ENCODE results near the gene WDR18. TPM values are rescaled to one million over a fixed set of nuclear protein-coding genes. Genes with fewer than 3 reads are reported as not detected.

WDR18 gene
- total and polyA plus RNA-seq, 4 donors: 36.6 to 60.2 (median 45.7) TPM

DNA sequence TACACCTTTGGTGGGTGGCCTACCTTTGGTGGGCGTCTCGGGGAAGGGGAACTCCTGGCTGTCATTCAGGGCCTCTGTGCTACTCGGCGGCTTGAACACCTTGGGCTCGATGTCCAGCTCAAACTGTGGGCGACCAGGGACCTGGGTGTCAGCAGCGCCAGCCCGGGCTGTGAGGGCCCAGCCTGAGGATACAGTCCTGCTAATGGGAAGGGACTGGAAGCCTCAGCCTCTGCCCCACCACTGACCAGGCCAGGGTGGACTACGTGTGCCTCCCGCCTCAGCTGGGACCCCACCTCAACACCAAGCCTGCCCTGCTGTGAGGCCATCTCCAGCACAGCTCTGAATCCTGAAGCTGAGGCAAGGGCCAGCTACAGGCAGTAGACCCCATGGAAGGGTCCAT, 29.1 kb downstream of the WDR18 start:
- TF ChIP-seq, protein P1, sequence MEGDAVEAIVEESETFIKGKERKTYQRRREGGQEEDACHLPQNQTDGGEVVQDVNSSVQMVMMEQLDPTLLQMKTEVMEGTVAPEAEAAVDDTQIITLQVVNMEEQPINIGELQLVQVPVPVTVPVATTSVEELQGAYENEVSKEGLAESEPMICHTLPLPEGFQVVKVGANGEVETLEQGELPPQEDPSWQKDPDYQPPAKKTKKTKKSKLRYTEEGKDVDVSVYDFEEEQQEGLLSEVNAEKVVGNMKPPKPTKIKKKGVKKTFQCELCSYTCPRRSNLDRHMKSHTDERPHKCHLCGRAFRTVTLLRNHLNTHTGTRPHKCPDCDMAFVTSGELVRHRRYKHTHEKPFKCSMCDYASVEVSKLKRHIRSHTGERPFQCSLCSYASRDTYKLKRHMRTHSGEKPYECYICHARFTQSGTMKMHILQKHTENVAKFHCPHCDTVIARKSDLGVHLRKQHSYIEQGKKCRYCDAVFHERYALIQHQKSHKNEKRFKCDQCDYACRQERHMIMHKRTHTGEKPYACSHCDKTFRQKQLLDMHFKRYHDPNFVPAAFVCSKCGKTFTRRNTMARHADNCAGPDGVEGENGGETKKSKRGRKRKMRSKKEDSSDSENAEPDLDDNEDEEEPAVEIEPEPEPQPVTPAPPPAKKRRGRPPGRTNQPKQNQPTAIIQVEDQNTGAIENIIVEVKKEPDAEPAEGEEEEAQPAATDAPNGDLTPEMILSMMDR (IDR thresholded peaks at IDR 0.05; ENCODE audit: control extremely low read depth, extremely low read depth): no peak
- Histone ChIP-seq H3K9ac (ENCODE audit: insufficient read depth in 1 of 2, low read length in 2 of 2) (no peak overlapping the region), H3K27ac (ENCODE audit: low read depth in 1 of 2, low read length in 1 of 2) (no peak overlapping the region), H3K4me1 (ENCODE audit: control insufficient read depth in 5 of 5, insufficient read depth in 5 of 5, low read length in 5 of 5) (peaks cover 0 to 54% (median 15%) of the 10 kb centered on the region in 5 donors), H3K9me3 (ENCODE audit: control insufficient read depth in 4 of 4, insufficient read depth in 3 of 4, low read length in 3 of 4) (peaks cover 0 to 2% (median 0%) of the 10 kb centered on the region in 4 donors), H3K36me3 (ENCODE audit: control insufficient read depth in 4 of 4, insufficient read depth in 4 of 4, low read length in 4 of 4) (peaks cover 3 to 70% (median 18%) of the 10 kb centered on the region in 4 donors), H3K27me3 (ENCODE audit: control insufficient read depth in 3 of 3, insufficient read depth in 3 of 3, low read length in 2 of 3) (no peaks in the 10 kb centered on the region), H3K4me3 (no peak overlapping the region)
- 96 to 97% methylated on average over 10 of the region's 10 CpGs for WGBS, 2 donors
- no peak for ATAC-seq (ENCODE audit: insufficient read depth, low FRiP score)
- no peak for DNase-seq

DNA sequence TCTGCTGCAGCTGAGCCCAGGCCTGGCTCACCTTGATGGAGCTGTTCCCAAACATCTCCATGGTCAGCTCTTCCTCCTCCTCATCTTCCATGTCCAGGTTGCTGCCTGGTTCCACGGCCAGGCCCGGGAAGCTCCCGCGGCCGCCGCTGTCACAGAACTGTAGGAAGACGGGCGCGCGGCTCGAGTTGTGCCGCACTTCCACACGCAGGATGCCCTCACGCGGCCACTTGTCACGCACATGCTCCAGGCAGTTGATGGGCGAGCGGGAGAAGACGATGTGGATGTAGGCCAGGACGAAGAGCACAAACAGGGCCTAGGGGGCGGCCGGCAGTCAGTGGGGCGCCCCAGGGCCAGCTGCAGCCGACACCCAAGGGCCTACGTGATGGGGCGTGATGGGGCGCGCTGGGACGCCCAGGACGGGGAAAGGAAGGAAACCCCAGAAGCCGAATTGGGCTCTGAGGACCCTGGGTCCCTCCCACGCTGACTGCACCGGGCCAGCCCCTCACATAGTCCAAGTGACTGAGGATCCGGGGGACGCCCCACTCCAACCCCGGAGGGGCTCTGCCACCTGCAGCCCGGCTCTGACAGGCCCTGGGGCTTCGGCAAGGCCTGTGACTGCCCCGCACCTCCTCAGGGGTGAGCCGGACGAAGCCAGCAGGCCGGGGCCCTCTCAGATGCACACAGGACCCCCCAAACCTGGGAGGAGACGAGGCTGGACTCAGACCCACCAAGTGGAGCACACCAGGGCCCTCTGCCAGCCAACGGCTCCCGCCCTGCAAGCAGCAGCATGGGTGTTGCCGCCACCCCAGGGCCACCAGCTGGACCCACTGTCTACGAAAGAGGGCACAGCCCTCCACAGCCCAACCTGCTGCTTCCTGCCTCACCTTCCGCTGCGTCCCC, 30.3 kb downstream of the WDR18 start:
- TF ChIP-seq, protein P1 (IDR thresholded peaks at IDR 0.05; ENCODE audit: control extremely low read depth, extremely low read depth): no peak
- Histone ChIP-seq H3K27ac (ENCODE audit: low read depth in 1 of 2, low read length in 1 of 2) (no peak overlapping the region), H3K9me3 (ENCODE audit: control insufficient read depth in 4 of 4, insufficient read depth in 3 of 4, low read length in 3 of 4) (no peaks in the 10 kb centered on the region), H3K4me1 (ENCODE audit: control insufficient read depth in 5 of 5, insufficient read depth in 5 of 5, low read length in 5 of 5) (peaks cover 3 to 53% (median 12%) of the 10 kb centered on the region in 5 donors), H3K9ac (ENCODE audit: insufficient read depth in 1 of 2, low read length in 2 of 2) (no peak overlapping the region), H3K4me3 (no peak overlapping the region), H3K36me3 (ENCODE audit: control insufficient read depth in 4 of 4, insufficient read depth in 4 of 4, low read length in 4 of 4) (peaks cover 3 to 64% (median 18%) of the 10 kb centered on the region in 4 donors), H3K27me3 (ENCODE audit: control insufficient read depth in 3 of 3, insufficient read depth in 3 of 3, low read length in 2 of 3) (no peaks in the 10 kb centered on the region)
- DNase-seq: no peak
- WGBS, 2 donors: 94 to 97% methylated on average over 47 to 49 of the region's 49 CpGs
- ATAC-seq (ENCODE audit: insufficient read depth, low FRiP score): no peak

DNA sequence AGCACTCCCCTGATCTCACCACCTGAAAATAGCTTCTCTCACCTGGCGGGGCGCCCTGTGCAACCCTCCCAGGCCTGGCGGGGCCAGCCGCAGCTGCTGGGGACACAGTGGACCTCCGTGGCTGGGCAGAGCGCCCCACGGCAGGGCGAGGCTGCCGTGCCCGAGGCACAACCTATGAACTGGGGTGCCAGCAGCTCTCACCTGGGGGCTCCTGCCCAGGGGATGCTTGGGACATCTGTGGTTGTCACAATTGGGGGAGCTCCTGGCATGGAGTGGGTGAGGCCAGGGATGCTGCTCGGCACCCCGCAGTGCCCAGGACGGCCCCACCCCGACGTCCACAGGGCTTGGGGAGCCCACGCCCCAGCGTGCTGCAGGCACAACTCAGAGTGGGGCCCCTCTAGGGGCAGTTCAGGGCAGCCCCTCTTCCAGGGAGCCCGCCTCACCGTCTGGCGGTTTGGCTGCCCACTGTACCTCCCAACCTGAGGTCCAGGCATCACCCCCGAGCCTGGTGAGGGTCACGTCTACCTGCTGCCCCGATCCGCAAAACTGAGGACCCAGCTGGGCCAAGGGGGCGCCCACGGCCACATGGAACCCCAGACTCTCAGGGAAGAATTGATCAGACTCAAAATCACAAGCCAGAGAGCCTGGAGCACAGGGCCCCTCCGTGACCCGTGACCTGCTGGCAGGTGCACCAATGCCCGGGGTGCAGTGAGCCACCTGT, 31.1 kb downstream of the WDR18 start:
- H3K4me3 ChIP-seq: no peak overlapping the region
- WGBS, 2 donors: 91 to 95% methylated on average over 29 of the region's 29 CpGs
- H3K4me1 ChIP-seq (ENCODE audit: control insufficient read depth in 5 of 5, insufficient read depth in 5 of 5, low read length in 5 of 5): peaks cover 3 to 53% (median 7%) of the 10 kb centered on the region in 5 donors
- H3K36me3 ChIP-seq (ENCODE audit: control insufficient read depth in 4 of 4, insufficient read depth in 4 of 4, low read length in 4 of 4): peaks cover 3 to 57% (median 18%) of the 10 kb centered on the region in 4 donors
- H3K9me3 ChIP-seq (ENCODE audit: control insufficient read depth in 4 of 4, insufficient read depth in 3 of 4, low read length in 3 of 4): no peaks in the 10 kb centered on the region
- ATAC-seq (ENCODE audit: insufficient read depth, low FRiP score) (no peak), DNase-seq (no peak)
- TF ChIP-seq, protein P1 (IDR thresholded peaks at IDR 0.05; ENCODE audit: control extremely low read depth, extremely low read depth): no peak
- H3K27me3 ChIP-seq (ENCODE audit: control insufficient read depth in 3 of 3, insufficient read depth in 3 of 3, low read length in 2 of 3): no peaks in the 10 kb centered on the region
- H3K9ac ChIP-seq (ENCODE audit: insufficient read depth in 1 of 2, low read length in 2 of 2): no peak overlapping the region
- no peak overlapping the region for H3K27ac ChIP-seq (ENCODE audit: low read depth in 1 of 2, low read length in 1 of 2)

Data from lung (tissue), 12 donors.